Stimulated activated effector memory CD8-positive, alpha-beta T cell treated with anti-CD3 and anti-CD28 coated beads, Interleukin-12 subunit alpha, Interleukin-12 subunit beta, amount 100 ng/mL, for 72 hours (primary cell): ENCODE data around the gene LRP1-AS.

Experiments used
- ATAC-seq: fragments of 150-1000 bp; cut with Tn5 transposase; 2 replicates; pipeline ENCODE4 v1.10.0; 2021
- DNase-seq, 2 donors: peaks; one replicate each; pipeline ENCODE4 v3.0.0; 2021 to 2022; ENCODE audit warnings: low spot score in 2 of 2
- H3K27ac Mint-ChIP-seq: one replicate; pipeline ENCODE4 v1.8.0; 2022; ENCODE audit warnings: mild to moderate bottlenecking, mixed read lengths
- H3K36me3 Mint-ChIP-seq: one replicate; pipeline ENCODE4 v1.8.0; 2022; ENCODE audit warnings: mild to moderate bottlenecking, mixed read lengths
- H3K4me1 Mint-ChIP-seq: one replicate; pipeline ENCODE4 v1.8.0; 2022; ENCODE audit warnings: mixed read lengths
- H3K4me3 Mint-ChIP-seq: one replicate; pipeline ENCODE4 v1.8.0; 2022; ENCODE audit warnings: mild to moderate bottlenecking, mixed read lengths
- H3K9me3 Mint-ChIP-seq: one replicate; pipeline ENCODE4 v1.8.0; 2022; ENCODE audit warnings: mixed read lengths

The LRP1-AS gene

GRCh38 chr12:57158186-57158585 is 10.8 kb upstream of the LRP1-AS start:
- Mint-ChIP-seq H3K4me3 (no peak overlapping the region), H3K27ac (peak overlapping the region; percentile 79), H3K36me3 (no peaks in the 10 kb centered on the region), H3K9me3 (no peaks in the 10 kb centered on the region), H3K4me1 (peaks cover 11% of the 10 kb centered on the region)
- ATAC-seq (no peak), DNase-seq (no peak)

- no peaks in the 10 kb centered on the region for H3K36me3 Mint-ChIP-seq
- no peak for ATAC-seq
- no peaks in the 10 kb centered on the region for H3K9me3 Mint-ChIP-seq
- H3K4me3 Mint-ChIP-seq = no peak overlapping the region
- H3K4me1 Mint-ChIP-seq = peaks cover 11% of the 10 kb centered on the region
- DNase-seq = no peak
- H3K27ac Mint-ChIP-seq = peak overlapping the region; percentile 79
These were observed 10.3 kb upstream of the LRP1-AS start for GRCh38 chr12:57157588-57158173.

GRCh38 chr12:57156701-57157403 is 9.4 kb upstream of the LRP1-AS start:
- ATAC-seq = no peak
- no peaks in the 10 kb centered on the region for H3K9me3 Mint-ChIP-seq
- H3K27ac Mint-ChIP-seq = peak overlapping the region; percentile 79
- no peak overlapping the region for H3K4me3 Mint-ChIP-seq
- no peaks in the 10 kb centered on the region for H3K36me3 Mint-ChIP-seq
- H3K4me1 Mint-ChIP-seq = peaks cover 11% of the 10 kb centered on the region
- DNase-seq = no peak

GRCh38 chr12:57154804-57155434 is 7.5 kb upstream of the LRP1-AS start:
- DNase-seq (no peak), ATAC-seq (no peak)
- H3K27ac Mint-ChIP-seq = no peak overlapping the region
- no peak overlapping the region for H3K4me3 Mint-ChIP-seq
- H3K9me3 Mint-ChIP-seq = no peaks in the 10 kb centered on the region
- peaks cover 11% of the 10 kb centered on the region for H3K4me1 Mint-ChIP-seq
- no peaks in the 10 kb centered on the region for H3K36me3 Mint-ChIP-seq

GRCh38 chr12:57154076-57154475 is 6.7 kb upstream of the LRP1-AS start:
- Mint-ChIP-seq H3K9me3 (no peaks in the 10 kb centered on the region), H3K4me1 (peaks cover 11% of the 10 kb centered on the region), H3K4me3 (no peak overlapping the region), H3K36me3 (no peaks in the 10 kb centered on the region), H3K27ac (no peak overlapping the region)
- no peak for ATAC-seq
- no peak for DNase-seq

GRCh38 chr12:57153415-57153997 is 6.1 kb upstream of the LRP1-AS start:
- Mint-ChIP-seq H3K4me1 (peaks cover 11% of the 10 kb centered on the region), H3K36me3 (no peaks in the 10 kb centered on the region), H3K9me3 (no peaks in the 10 kb centered on the region), H3K27ac (peak overlapping the region; percentile 18), H3K4me3 (no peak overlapping the region)
- ATAC-seq (no peak), DNase-seq (no peak)

GRCh38 chr12:57152639-57153038 is 5.2 kb upstream of the LRP1-AS start:
- ATAC-seq (no peak), DNase-seq (no peak)
- Mint-ChIP-seq H3K4me3 (no peak overlapping the region), H3K27ac (no peak overlapping the region), H3K9me3 (no peaks in the 10 kb centered on the region), H3K4me1 (peaks cover 4% of the 10 kb centered on the region), H3K36me3 (no peaks in the 10 kb centered on the region)

GRCh38 chr12:57151741-57152630 is 4.6 kb upstream of the LRP1-AS start:
- no peaks in the 10 kb centered on the region for H3K9me3 Mint-ChIP-seq
- DNase-seq = no peak
- H3K36me3 Mint-ChIP-seq = no peaks in the 10 kb centered on the region
- no peak overlapping the region for H3K4me3 Mint-ChIP-seq
- H3K27ac Mint-ChIP-seq = peak overlapping the region; percentile 18
- no peak for ATAC-seq
- H3K4me1 Mint-ChIP-seq = peaks cover 5% of the 10 kb centered on the region

GRCh38 chr12:57150400-57151000 is 3.1 kb upstream of the LRP1-AS start:
- no peak overlapping the region for H3K4me3 Mint-ChIP-seq
- H3K4me1 Mint-ChIP-seq = peaks cover 5% of the 10 kb centered on the region
- H3K36me3 Mint-ChIP-seq = no peaks in the 10 kb centered on the region
- no peaks in the 10 kb centered on the region for H3K9me3 Mint-ChIP-seq
- no peak overlapping the region for H3K27ac Mint-ChIP-seq
- no peak for DNase-seq
- ATAC-seq = no peak

GRCh38 chr12:57149245-57149900 is 2.0 kb upstream of the LRP1-AS start:
- H3K9me3 Mint-ChIP-seq = no peaks in the 10 kb centered on the region
- ATAC-seq (no peak), DNase-seq (no peak)
- H3K4me1 Mint-ChIP-seq = peaks cover 5% of the 10 kb centered on the region
- no peak overlapping the region for H3K27ac Mint-ChIP-seq
- no peaks in the 10 kb centered on the region for H3K36me3 Mint-ChIP-seq
- no peak overlapping the region for H3K4me3 Mint-ChIP-seq

- H3K9me3 Mint-ChIP-seq = no peaks in the 10 kb centered on the region
- ATAC-seq (no peak), DNase-seq (no peak)
- no peak overlapping the region for H3K4me3 Mint-ChIP-seq
- no peak overlapping the region for H3K27ac Mint-ChIP-seq
- no peaks in the 10 kb centered on the region for H3K36me3 Mint-ChIP-seq
- H3K4me1 Mint-ChIP-seq = peaks cover 5% of the 10 kb centered on the region
These were observed 1.2 kb upstream of the LRP1-AS start for GRCh38 chr12:57148469-57149244.

- H3K36me3 Mint-ChIP-seq = no peaks in the 10 kb centered on the region
- no peak for ATAC-seq
- H3K4me1 Mint-ChIP-seq = peaks cover 5% of the 10 kb centered on the region
- no peak for DNase-seq
- no peak overlapping the region for H3K27ac Mint-ChIP-seq
- H3K9me3 Mint-ChIP-seq = no peaks in the 10 kb centered on the region
- no peak overlapping the region for H3K4me3 Mint-ChIP-seq
These were observed 1.3 kb downstream of the LRP1-AS start for GRCh38 chr12:57146092-57146491.

- peaks cover 5% of the 10 kb centered on the region for H3K4me1 Mint-ChIP-seq
- no peaks in the 10 kb centered on the region for H3K9me3 Mint-ChIP-seq
- H3K4me3 Mint-ChIP-seq = no peak overlapping the region
- ATAC-seq (no peak), DNase-seq (no peak)
- no peak overlapping the region for H3K27ac Mint-ChIP-seq
- no peaks in the 10 kb centered on the region for H3K36me3 Mint-ChIP-seq
These were observed 1.9 kb downstream of the LRP1-AS start for GRCh38 chr12:57145460-57146059.
